GM19452 (cell line): ENCODE data around the gene DDR2.

Experiments used
- ATAC-seq: cut with Tn5 transposase; IDR thresholded peaks from one replicate; pipeline ENCODE4 v1.9.1; 2021; ENCODE audit not compliant: unreplicated experiment

The DDR2 gene

GRCh38 chr1:162670928-162671663, 38.8 kb downstream of the DDR2 start:
- ATAC-seq = no peak

GRCh38 chr1:162671664-162672410, 39.6 kb downstream of the DDR2 start:
- ATAC-seq = no peak

- no peak for ATAC-seq
These were observed 40.5 kb downstream of the DDR2 start for GRCh38 chr1:162672622-162673260.

- ATAC-seq = no peak
These were observed 41.9 kb downstream of the DDR2 start for GRCh38 chr1:162674034-162674608.

- no peak for ATAC-seq
These were observed 43.8 kb downstream of the DDR2 start for GRCh38 chr1:162676087-162676486.

GRCh38 chr1:162676750-162677149, 44.5 kb downstream of the DDR2 start:
- no peak for ATAC-seq

GRCh38 chr1:162677607-162678371, 45.5 kb downstream of the DDR2 start:
- no peak for ATAC-seq

- ATAC-seq = no peak
These were observed 46.2 kb downstream of the DDR2 start for GRCh38 chr1:162678439-162678838.

- no peak for ATAC-seq
These were observed 47.0 kb downstream of the DDR2 start for GRCh38 chr1:162679298-162679697.

GRCh38 chr1:162680419-162681121, 48.3 kb downstream of the DDR2 start:
- ATAC-seq = no peak

- no peak for ATAC-seq
These were observed 48.8 kb downstream of the DDR2 start for GRCh38 chr1:162681122-162681436.

GRCh38 chr1:162682013-162682419, 49.8 kb downstream of the DDR2 start:
- no peak for ATAC-seq

GRCh38 chr1:162687870-162688269, 55.6 kb downstream of the DDR2 start:
- no peak for ATAC-seq

GRCh38 chr1:162688521-162688920, 56.3 kb downstream of the DDR2 start:
- ATAC-seq = no peak

GRCh38 chr1:162688931-162689330, 56.7 kb downstream of the DDR2 start:
- no peak for ATAC-seq

- no peak for ATAC-seq
These were observed 57.7 kb downstream of the DDR2 start for GRCh38 chr1:162689745-162690671.

GRCh38 chr1:162690672-162691434, 58.6 kb downstream of the DDR2 start:
- ATAC-seq = no peak

GRCh38 chr1:162691999-162692575, 59.8 kb downstream of the DDR2 start:
- ATAC-seq = no peak
